GM12878 (cell line): ENCODE results near the gene NISCH. TPM values are rescaled to one million over a fixed set of nuclear protein-coding genes. Genes with fewer than 3 reads are reported as not detected.

Experiments
- ATAC-seq: fragments of 200-7000 bp; cut with Tn5 transposase; 3 replicates; pipeline ENCODE4 v1.9.1; 2020; ENCODE audit warnings: mild to moderate bottlenecking, moderate library complexity
- BruUV-seq: library from RNA; stranded (reverse); fragments of 400-500 nt; replicated peaks from 2 replicates; lab custom pipeline; 2021; lab: Mats Ljungman, UMichigan
- CTCF ChIA-PET: fragments of 300-600 bp; sonication (Branson Sonifier 250); formaldehyde crosslinking; extraction: SDS; loops from one replicate; lab custom pipeline; 2021; ENCODE audit warnings: inconsistent platforms; lab: Yijun Ruan, JAX
- POLR2A ChIA-PET: fragments of 350-600 bp; formaldehyde crosslinking; extraction: SDS; loops from one replicate; lab custom pipeline; 2021; ENCODE audit warnings: inconsistent platforms; lab: Charles Lee
- RAD21 ChIA-PET: fragments of 300-600 bp; sonication (Branson Sonifier 250); formaldehyde crosslinking; loops from one replicate; lab custom pipeline; 2023; ENCODE audit warnings: antibody characterized with exemption; ENCODE audit not compliant: unreplicated experiment; lab: Charles Lee
- SMC1A ChIA-PET: fragments of 300-600 bp; sonication (Branson Sonifier 250); formaldehyde crosslinking; loops from one replicate; lab custom pipeline; 2023; ENCODE audit not compliant: unreplicated experiment, uncharacterized antibody; lab: Charles Lee
- DNase-seq: peaks from one replicate; pipeline ENCODE4 v3.0.0-alpha.2; 2011; ENCODE audit warnings: low read depth, low spot score
- FAIRE-seq: peaks from 3 replicates; lab custom pipeline; 2011; peaks lifted over from hg19 to GRCh38; lab: Jason Lieb, UNC
- H2AFZ ChIP-seq: 2 replicates; pipeline ENCODE4 v1.6.0; 2011; ENCODE audit warnings: low read depth, low read length, control low read depth; ENCODE audit not compliant: control insufficient read depth
- H3K27ac ChIP-seq: 2 replicates; pipeline ENCODE4 v1.5.1; 2011; ENCODE audit warnings: control low read depth; ENCODE audit not compliant: control insufficient read depth, insufficient read depth
- H3K27me3 ChIP-seq, 2 experiments: replicated peaks in 1 of 2; 2 replicates each; pipeline versions ENCODE4 v1.6.0 to v1.6.1; 2011; ENCODE audit warnings: low read length in 1 of 2; ENCODE audit not compliant: control insufficient read depth in 2 of 2, insufficient read depth in 2 of 2
- H3K36me3 ChIP-seq, 2 experiments: 2 replicates each; pipeline ENCODE4 v1.5.1; 2011; ENCODE audit warnings: low read length in 1 of 2; ENCODE audit not compliant: control insufficient read depth in 2 of 2, insufficient read depth in 2 of 2
- H3K4me1 ChIP-seq: 2 replicates; pipeline ENCODE4 v1.6.1; 2011; ENCODE audit warnings: mild to moderate bottlenecking, low read length, moderate library complexity, mixed read lengths; ENCODE audit not compliant: control insufficient read depth, insufficient read depth
- H3K4me2 ChIP-seq: 2 replicates; pipeline ENCODE4 v1.6.0; 2011; ENCODE audit warnings: control low read depth; ENCODE audit not compliant: control insufficient read depth, insufficient read depth
- H3K4me3 ChIP-seq: fragments of 200-600 bp; sonication (generic); 2 replicates; pipeline ENCODE4 v1.5.1; 2016
- H3K79me2 ChIP-seq: 2 replicates; pipeline ENCODE4 v1.6.0; 2011; ENCODE audit warnings: low read length; ENCODE audit not compliant: control insufficient read depth, insufficient read depth
- H3K9ac ChIP-seq: 2 replicates; pipeline ENCODE4 v1.8.0; 2011; ENCODE audit warnings: low read length, control low read depth, mixed read lengths; ENCODE audit not compliant: control insufficient read depth, insufficient read depth
- H3K9me3 ChIP-seq: replicated peaks from 3 replicates; pipeline ENCODE4 v1.5.1; 2011; ENCODE audit warnings: mild to moderate bottlenecking, low read length; ENCODE audit not compliant: control insufficient read depth, insufficient read depth
- H4K20me1 ChIP-seq: 2 replicates; pipeline ENCODE4 v1.6.0; 2011; ENCODE audit not compliant: control insufficient read depth, insufficient read depth
- CTCF ChIP-seq, 3 experiments: IDR thresholded peaks in 2 of 3; conservative IDR thresholded peaks in 1 of 3; 2 replicates each; pipeline ENCODE4 v1.5.1; 2011; ENCODE audit warnings: low read depth in 3 of 3, low read length in 3 of 3, mild to moderate bottlenecking in 3 of 3, control low read depth in 2 of 3, moderate library complexity in 2 of 3, inconsistent platforms in 1 of 3, mixed read lengths in 1 of 3; ENCODE audit not compliant: control insufficient read depth in 2 of 3, insufficient read depth in 1 of 3; ENCODE audit errors: extremely low read depth in 1 of 3
- EZH2 ChIP-seq: IDR thresholded peaks from 2 replicates; pipeline ENCODE4 v1.6.1; 2012; ENCODE audit warnings: low read depth, mild to moderate bottlenecking, control low read depth, inconsistent platforms, low read length, borderline replicate concordance; ENCODE audit not compliant: control insufficient read depth
- POLR2A ChIP-seq: IDR thresholded peaks from 2 replicates; pipeline ENCODE4 v1.6.1; 2011; ENCODE audit warnings: low read depth, mild to moderate bottlenecking, low read length
- SMAD5 ChIP-seq: IDR thresholded peaks from 2 replicates; pipeline ENCODE4 v1.6.1; 2016; ENCODE audit warnings: antibody characterized with exemption, low read depth
- WGBS: methylation state at CpG from one replicate; pipeline ENCODE4 v1.1.6; 2016; ENCODE audit warnings: low lambda C conversion rate; ENCODE audit not compliant: insufficient replicate concordance, insufficient coverage; ENCODE audit errors: missing lambda C conversion rate; 5-methylcytosine and 5-hydroxymethylcytosine counted together
- in situ Hi-C: fragments of 300-500 bp; cut with MboI; formaldehyde crosslinking; loops from 9 replicates; pipeline ENCODE4 v1.14.3; 2018; ENCODE audit warnings: mixed read lengths
- intact Hi-C: fragments of 100-400 bp; cut with micrococcal nuclease; formaldehyde crosslinking; loops from one replicate; pipeline ENCODE4 v1.14.2; 2022; ENCODE audit not compliant: unreplicated experiment
- polyA plus RNA-seq, 11 experiments: library from polyadenylated mRNA; depleted of rRNA in 4 of 11; unstranded in 6 of 11; stranded (reverse) in 5 of 11; fragments of >200 nt; fragmentation: Nextera tagmentation in 4 of 11; fragmentation: Illumina TruSeq in 1 of 11; extraction: Ambion mirVana in 4 of 11; extraction: Trizol in 1 of 11; gene quantifications; 1 replicate in 1 of 11; 2 replicates in 10 of 11; pipeline versions ENCODE4 v1.2.1 to v1.2.3, GENCODE V29; 2011 to 2016; ENCODE audit warnings: inconsistent platforms in 2 of 11, missing spikeins in 2 of 11, low read depth in 1 of 11
- total RNA-seq, 4 experiments: library from RNA; depleted of rRNA in 3 of 4; stranded (reverse); fragments of >200 nt in 3 of 4; fragmentation: Illumina TruSeq in 1 of 4; extraction: Trizol in 1 of 4; gene quantifications; 2 replicates each; pipeline versions ENCODE4 v1.2.1 to v1.2.3, GENCODE V29; 2013 to 2021

The NISCH gene
- total and polyA plus RNA-seq, 10 of the 15 experiments (the other 5 are each of a cell fraction or from before 2014, with no cell fraction given): 0.76 to 52.5 (median 24.6) TPM

GRCh38 chr3:52481819-52482521 lies 26.6 kb downstream of the NISCH start:
- BruUV-seq: no TSS peak
- SMC1A ChIA-PET: no interaction called here
- RAD21 ChIA-PET: no interaction called here
- no peak overlapping the region for H2AFZ ChIP-seq
- WGBS: 92% methylated on average over 23 of the region's 23 CpGs
- POLR2A ChIA-PET: no interaction called here
- in situ Hi-C loops: no loop called here
- TF ChIP-seq SMAD5 (no peak), CTCF (IDR thresholded peaks at IDR 0.05 in 2 of 3, conservative IDR thresholded peaks at IDR 0.05 in 1 of 3; ENCODE audit: control insufficient read depth in 2 of 3, extremely low read depth in 1 of 3, insufficient read depth in 1 of 3, low read depth in 3 of 3, low read length in 3 of 3) (peak; percentile 9 to 38 (median 31); a peak in 3 of 6 replicates)
- FAIRE-seq: no peak
- no peak for DNase-seq
- no peaks in the 10 kb centered on the region for H3K27me3 ChIP-seq
- no peak overlapping the region for H3K4me3 ChIP-seq
- H3K9ac ChIP-seq: no peak overlapping the region
- H3K4me2 ChIP-seq: no peak overlapping the region
- ATAC-seq: no peak
- H3K27ac ChIP-seq: no peak overlapping the region
- no peaks in the 10 kb centered on the region for H3K9me3 ChIP-seq
- no peaks in the 10 kb centered on the region for H4K20me1 ChIP-seq
- H3K4me1 ChIP-seq: no peaks in the 10 kb centered on the region
- H3K36me3 ChIP-seq: peaks cover 28% of the 10 kb centered on the region in 2 experiments
- CTCF ChIA-PET: interaction anchor here (0.6 kb wide), 1 partner anchor 12 kb away, joined by 3 read pairs; no protein-coding TSS in a partner anchor
- intact Hi-C loops: no loop called here
- H3K79me2 ChIP-seq: no peaks in the 10 kb centered on the region

- no peak overlapping the region for H3K27ac ChIP-seq
- in situ Hi-C loops (no loop called here), intact Hi-C loops (no loop called here)
- no peaks in the 10 kb centered on the region for H3K4me1 ChIP-seq
- TF ChIP-seq POLR2A (peak; percentile 46; the same call in 1 of the 2 replicates), EZH2 (no peak)
- ChIA-PET RAD21 (no interaction called here), POLR2A (no interaction called here), CTCF (no interaction called here), SMC1A (no interaction called here)
- ATAC-seq (no peak), DNase-seq (no peak), FAIRE-seq (no peak)
- H3K4me2 ChIP-seq: no peak overlapping the region
- WGBS: 87% methylated on average over 14 of the region's 14 CpGs
- BruUV-seq: TSS peak; percentile 27
- no peak overlapping the region for H3K9ac ChIP-seq
- H3K27me3 ChIP-seq: no peaks in the 10 kb centered on the region
- H3K36me3 ChIP-seq: peaks cover 30 to 31% of the 10 kb centered on the region in 2 experiments
- no peaks in the 10 kb centered on the region for H3K9me3 ChIP-seq
- H3K4me3 ChIP-seq: no peak overlapping the region
- no peaks in the 10 kb centered on the region for H4K20me1 ChIP-seq
- H2AFZ ChIP-seq: no peak overlapping the region
- H3K79me2 ChIP-seq: no peaks in the 10 kb centered on the region
Observed at GRCh38 chr3:52483081-52483480, 27.7 kb downstream of the NISCH start.
